Left renal pelvis (tissue), 4 donors: ENCODE data around the gene GAR1. TPM values are rescaled to one million over a fixed set of nuclear protein-coding genes. Genes with fewer than 3 reads are reported as not detected.
A peak's percentile ranks its signal among the peaks of the same experiment; 100 is the strongest.
"Not testable (repeated sequence)": the region's sequence is repeated elsewhere in the genome, so short reads cannot be mapped to it uniquely, and the experiment has no call there.

ENCODE experiments used
- DNase-seq, 4 donors: peaks; one replicate each; pipeline ENCODE4 v3.0.0-alpha.2; 2013; ENCODE audit warnings: low read depth in 4 of 4, low spot score in 3 of 4
- polyA plus RNA-seq, 4 donors: library from polyadenylated mRNA; unstranded; fragments of 120-200 nt; gene quantifications; one replicate each; pipeline ENCODE4 v1.2.1, GENCODE V29; 2013; ENCODE audit not compliant: insufficient read length in 4 of 4

GAR1 gene
- 10 to 100 TPM; 32.7 to 46.4 (median 42.9) TPM for polyA plus RNA-seq

GRCh38 chr4:109815151-109816081 is at the start of gene GAR1:
TSS of gene GAR1 (plus strand) at chr4:109815762. CDS start at chr4:109816165, 403 bp downstream.
- DNase-seq = peak; percentile 85 to 90 (median 88)

- DNase-seq = not testable (repeated sequence)
Measured at GRCh38 chr4:109782092-109782491, 33.5 kb upstream of the GAR1 start.

- DNase-seq = no peak
Measured at GRCh38 chr4:109786846-109787245, 28.7 kb upstream of the GAR1 start.

- no peak for DNase-seq
Measured at GRCh38 chr4:109787807-109788206, 27.8 kb upstream of the GAR1 start.

GRCh38 chr4:109795059-109795458 is 20.5 kb upstream of the GAR1 start:
- no peak for DNase-seq

GRCh38 chr4:109798866-109799265 is 16.7 kb upstream of the GAR1 start:
- no peak for DNase-seq

GRCh38 chr4:109801099-109801789 is 14.3 kb upstream of the GAR1 start:
- no peak for DNase-seq

- DNase-seq = peak in 2 of 4 donors; percentile 50 to 51
Measured at GRCh38 chr4:109801895-109802319, 13.7 kb upstream of the GAR1 start, which contains the start of gene CFI. TSS of gene CFI (minus strand) at chr4:109801999. CDS start at chr4:109801971, 28 bp downstream.

GRCh38 chr4:109803924-109804571 is 11.5 kb upstream of the GAR1 start:
- DNase-seq = no peak

GRCh38 chr4:109809655-109810054 is 5.9 kb upstream of the GAR1 start:
- no peak for DNase-seq

GRCh38 chr4:109810552-109811387 is 4.8 kb upstream of the GAR1 start:
- no peak for DNase-seq

GRCh38 chr4:109811707-109812106 is 3.9 kb upstream of the GAR1 start:
- no peak for DNase-seq

- DNase-seq = no peak
Measured at GRCh38 chr4:109816082-109816442, 500 bp downstream of the GAR1 start.

- DNase-seq = no peak
Measured at GRCh38 chr4:109816894-109817293, 1.3 kb downstream of the GAR1 start.

GRCh38 chr4:109818268-109818667 is 2.7 kb downstream of the GAR1 start:
- no peak for DNase-seq

- no peak for DNase-seq
Measured at GRCh38 chr4:109820563-109820962, 5.0 kb downstream of the GAR1 start.

- no peak for DNase-seq
Measured at GRCh38 chr4:109821185-109821584, 5.6 kb downstream of the GAR1 start.

GRCh38 chr4:109826719-109827118 is 11.2 kb downstream of the GAR1 start:
- no peak for DNase-seq

- no peak for DNase-seq
Measured at GRCh38 chr4:109827672-109828071, 12.1 kb downstream of the GAR1 start, which contains the start of gene RRH. TSS of gene RRH (plus strand) at chr4:109827972. CDS start at chr4:109828028, 56 bp downstream.

- DNase-seq = no peak
Measured at GRCh38 chr4:109833756-109834155, 18.2 kb downstream of the GAR1 start.
